Panc1 (cell line): ENCODE measurements around the gene KCNH6.

ENCODE experiments used
- CTCF ChIP-seq: fragments of 450-650 bp; IDR thresholded peaks from 2 replicates; pipeline ENCODE4 v1.5.1; 2017; ENCODE audit warnings: mild to moderate bottlenecking
- POLR2AphosphoS5 ChIP-seq: IDR thresholded peaks from 2 replicates; pipeline ENCODE4 v1.6.1; 2012; ENCODE audit warnings: mild to moderate bottlenecking, low read depth, low read length, moderate library complexity
- REST ChIP-seq, 2 experiments: IDR thresholded peaks; 2 replicates each; pipeline ENCODE4 v1.6.1; 2011 to 2012; ENCODE audit warnings: low read depth in 2 of 2, control low read depth in 1 of 2, low read length in 1 of 2, mild to moderate bottlenecking in 1 of 2, moderate library complexity in 1 of 2; ENCODE audit not compliant: insufficient read depth in 1 of 2
- SIN3A ChIP-seq: IDR thresholded peaks from 2 replicates; pipeline ENCODE4 v1.6.1; 2012; ENCODE audit warnings: low read depth, mild to moderate bottlenecking, low read length, moderate library complexity, borderline replicate concordance; ENCODE audit not compliant: insufficient read depth
- TCF7L2 ChIP-seq: IDR thresholded peaks from 2 replicates; pipeline ENCODE4 v1.6.1; 2011; ENCODE audit warnings: mild to moderate bottlenecking, low read depth, low read length, inconsistent platforms

- TF ChIP-seq CTCF (peak; percentile 95), POLR2AphosphoS5 (no peak), REST (IDR thresholded peaks at IDR 0.05; ENCODE audit: insufficient read depth in 1 of 2, low read depth in 2 of 2, low read length in 1 of 2) (no peak), TCF7L2 (no peak), SIN3A (no peak)
These were observed 44.2 kb upstream of the KCNH6 start for GRCh38 chr17:63478814-63479494.
